ENCODE data around the gene TIGD2.

Gene TIGD2

DNA sequence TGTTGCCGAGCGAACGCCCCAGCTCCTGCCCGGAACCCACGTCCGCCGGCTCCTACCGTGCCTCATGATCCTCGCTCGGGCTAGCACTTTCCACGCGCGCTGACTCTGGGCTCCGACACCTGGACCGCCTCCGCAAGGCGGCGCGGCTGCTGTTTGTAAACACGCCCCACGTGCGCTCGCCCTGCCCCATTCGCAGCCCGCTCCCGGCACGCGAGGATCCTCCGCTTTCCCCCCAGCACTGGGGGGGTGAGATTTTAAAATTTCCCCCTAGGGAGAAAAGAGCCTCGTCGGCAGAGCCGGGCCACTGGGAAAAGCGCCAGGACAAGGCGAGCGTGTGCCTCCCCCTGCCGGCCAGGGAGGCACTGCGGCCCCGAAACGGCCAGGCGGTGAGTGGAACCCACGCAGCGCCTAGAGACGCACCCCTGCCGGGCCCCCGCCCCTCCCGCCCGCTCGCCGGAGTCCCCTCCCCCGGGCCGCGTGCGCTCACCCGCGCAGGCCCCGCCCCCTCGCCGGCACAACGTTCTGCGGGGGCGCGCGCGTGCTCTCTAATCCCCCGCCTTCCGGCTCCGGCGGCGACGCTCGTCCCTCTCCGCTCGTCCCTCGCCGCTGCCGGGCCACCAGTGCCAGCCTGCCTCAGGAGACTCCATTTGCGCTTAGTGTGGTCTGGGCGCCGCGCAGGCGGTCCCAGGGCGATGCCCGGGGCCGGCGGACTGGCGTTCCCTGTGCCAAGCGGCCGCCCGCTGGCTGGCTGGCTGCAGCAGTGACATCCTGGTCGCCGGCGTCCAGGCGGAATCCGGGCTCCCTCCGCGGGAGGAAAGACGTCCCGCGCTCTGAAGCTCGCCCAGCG lies at the start of gene TIGD2:
Gene TIGD2 (plus strand): TSS at position 548 of the 847 bp plus-strand sequence. CDS start 1,442 bp downstream, outside the sequence.
- DNase-seq (ENCODE audit: low spot score): peak; percentile 89

DNA sequence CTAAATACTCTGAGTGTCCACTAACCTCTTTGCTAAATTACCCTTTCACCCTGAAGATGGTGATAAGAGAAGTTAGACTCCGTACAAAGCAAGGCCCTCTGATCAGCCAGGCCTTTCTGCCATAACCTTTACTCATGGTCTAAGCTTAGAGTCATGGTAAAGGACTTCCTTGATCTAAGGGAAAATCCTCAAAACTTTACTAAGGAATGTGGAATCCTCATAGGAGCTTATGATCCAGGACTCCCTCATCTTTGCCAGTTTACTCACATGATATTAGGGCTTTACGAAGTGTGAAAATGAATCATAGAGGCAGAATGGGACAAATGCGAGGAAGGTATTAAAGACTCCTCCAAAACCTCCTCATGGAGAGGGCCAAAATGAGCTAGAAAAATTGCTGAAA lies 46.5 kb upstream of the TIGD2 start:
- no peak for DNase-seq (ENCODE audit: low spot score)

DNA sequence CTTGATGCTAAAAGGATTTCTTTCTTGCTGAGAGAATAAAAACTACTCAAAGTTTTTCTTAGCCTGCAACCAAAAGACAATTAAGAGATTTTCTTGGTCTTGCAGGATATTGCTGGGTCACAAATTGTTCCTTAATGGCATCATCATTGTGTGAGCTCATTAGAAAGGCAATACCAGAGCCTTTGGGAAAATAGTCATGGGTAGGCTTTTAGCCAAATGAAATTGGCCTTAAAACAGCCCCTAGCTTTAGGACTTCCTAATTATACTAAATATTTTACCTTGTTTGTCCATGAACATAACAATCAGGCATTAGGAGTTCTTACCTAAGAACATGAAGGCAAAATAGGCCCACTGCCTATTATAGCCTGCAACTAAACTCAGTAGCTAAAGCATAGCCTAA lies 43.9 kb upstream of the TIGD2 start:
- peak; percentile 75 for DNase-seq (ENCODE audit: low spot score)

DNA sequence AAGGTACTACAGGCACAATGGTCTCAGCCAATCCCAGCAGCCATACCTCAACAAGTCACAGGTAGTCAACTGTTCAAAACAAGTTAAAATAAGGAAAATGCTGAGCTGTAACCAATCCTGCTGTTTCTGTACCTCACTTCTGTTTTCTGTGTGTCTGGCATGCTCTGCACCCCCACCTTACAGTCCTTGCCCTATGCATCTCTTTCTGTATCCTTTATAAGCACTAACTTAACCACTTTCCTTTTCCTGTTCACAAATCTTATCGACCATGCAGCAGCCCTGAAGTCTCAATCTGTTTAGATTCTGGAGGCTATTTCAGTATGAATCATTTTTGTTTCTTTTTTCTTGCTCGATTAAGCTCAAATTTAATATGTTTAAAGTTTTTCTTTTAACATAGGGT lies 41.9 kb upstream of the TIGD2 start:
- DNase-seq (ENCODE audit: low spot score): no peak

DNA sequence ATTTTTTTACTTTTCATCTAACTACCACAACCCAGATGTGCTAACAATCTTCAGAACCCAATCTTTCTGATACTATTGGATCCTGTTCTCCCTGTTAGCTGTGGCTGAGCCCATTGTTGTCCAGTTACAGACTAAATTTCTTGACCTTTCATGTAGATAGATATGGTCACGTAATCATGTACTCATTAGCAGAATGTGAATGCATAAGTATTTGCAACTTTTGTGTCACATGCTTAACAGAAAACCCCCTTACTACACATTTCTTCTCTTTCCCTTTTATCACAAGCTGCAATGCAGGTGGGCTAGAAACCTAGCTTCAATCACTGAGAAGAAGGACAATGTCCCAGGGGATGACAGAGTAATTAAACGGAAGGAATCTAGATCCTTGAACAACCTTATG lies 41.3 kb upstream of the TIGD2 start:
- DNase-seq (ENCODE audit: low spot score): no peak

DNA sequence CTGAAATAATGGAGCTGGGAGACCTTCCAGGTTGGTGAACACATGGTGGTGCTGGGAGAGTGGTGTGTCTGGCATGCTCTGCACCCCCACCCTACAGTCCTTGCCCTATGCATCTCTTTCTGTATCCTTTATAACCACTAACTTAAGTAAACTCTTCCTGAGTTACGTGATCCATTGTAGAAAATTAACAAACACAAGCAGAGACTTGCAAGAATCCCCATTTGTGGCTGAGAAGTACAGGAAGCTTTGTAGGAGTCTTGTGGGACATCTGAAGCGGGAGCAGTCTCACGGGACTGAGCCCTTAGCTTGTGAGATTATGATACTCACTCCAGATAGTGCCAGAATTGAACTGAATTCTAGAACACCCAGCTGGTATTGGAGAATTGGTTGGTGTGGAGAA lies 40.0 kb upstream of the TIGD2 start:
- DNase-seq (ENCODE audit: low spot score): peak; percentile 50

DNA sequence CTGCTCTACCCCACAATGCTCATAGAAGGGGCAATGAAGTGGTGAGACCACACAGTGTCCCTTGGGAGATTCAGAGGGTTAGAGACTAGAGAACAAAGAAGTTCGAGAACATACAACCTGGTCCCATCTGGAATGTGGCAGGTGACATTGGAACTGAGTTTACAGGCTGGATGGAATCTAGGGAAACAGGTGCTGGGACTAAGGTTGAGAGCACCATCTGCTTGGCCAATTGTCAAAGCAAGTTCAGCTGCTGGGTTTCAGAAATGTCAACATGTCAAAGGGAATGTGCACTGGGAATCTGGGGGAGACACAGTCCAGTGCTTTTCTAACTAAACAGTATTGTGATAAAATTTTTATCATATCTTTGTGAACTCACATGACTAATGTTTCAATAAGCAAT lies 38.4 kb upstream of the TIGD2 start:
- no peak for DNase-seq (ENCODE audit: low spot score)

DNA sequence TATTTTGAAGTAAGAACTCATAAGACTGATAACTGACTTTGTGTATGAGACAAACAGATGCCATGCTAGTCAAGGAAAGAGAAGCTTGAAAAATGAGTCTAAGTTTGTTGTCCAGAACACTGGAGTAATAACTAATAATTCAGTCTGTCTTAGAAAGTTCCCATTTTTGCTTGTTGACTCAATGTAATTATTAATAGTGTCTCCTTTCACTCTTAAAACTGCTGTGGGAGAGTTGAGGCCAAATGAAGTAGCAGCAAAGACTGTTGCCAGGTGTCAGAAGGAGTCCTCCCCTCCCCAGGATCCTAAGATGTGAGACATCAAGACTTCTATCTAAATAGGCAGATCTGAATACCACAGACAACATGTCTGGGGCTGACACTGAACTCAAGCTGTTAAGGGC lies 33.6 kb upstream of the TIGD2 start:
- DNase-seq (ENCODE audit: low spot score): no peak

DNA sequence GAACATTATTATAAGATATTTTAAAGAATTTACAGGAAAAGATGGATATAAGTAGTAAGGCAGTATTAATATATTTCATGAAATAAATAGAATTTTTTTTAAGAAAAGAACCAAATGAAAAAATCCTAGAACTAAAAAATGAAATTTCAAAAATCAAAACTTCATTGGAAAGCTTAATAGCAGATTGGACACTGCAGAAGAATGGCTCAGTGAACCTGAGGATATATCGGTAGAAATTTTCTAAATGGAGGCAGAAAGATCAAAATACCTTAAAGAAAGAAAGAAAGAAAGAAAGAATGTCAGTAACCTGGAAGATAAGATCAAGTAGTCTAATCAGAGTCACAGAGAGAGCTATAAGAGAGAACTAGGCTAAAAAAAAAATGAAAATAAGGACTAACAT lies 33.0 kb upstream of the TIGD2 start:
- DNase-seq (ENCODE audit: low spot score): no peak

DNA sequence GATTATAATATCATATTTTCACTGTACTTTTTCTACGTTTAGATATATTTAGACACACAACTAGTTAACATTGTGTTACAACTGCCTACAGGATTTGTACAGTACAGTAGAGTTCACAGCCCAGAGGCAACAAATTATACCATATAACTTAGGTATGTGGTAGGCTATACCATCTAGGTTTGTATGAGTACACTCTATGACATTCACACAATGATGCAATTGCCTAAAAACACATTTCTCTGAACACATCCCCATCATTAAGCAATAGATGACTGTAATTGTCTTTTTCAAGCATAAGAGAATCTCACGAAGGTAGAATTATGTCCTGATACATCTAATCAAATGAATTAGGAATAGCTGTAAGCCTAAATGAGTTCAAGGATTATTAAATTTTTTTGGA lies 12.3 kb upstream of the TIGD2 start:
- DNase-seq (ENCODE audit: low spot score): no peak

DNA sequence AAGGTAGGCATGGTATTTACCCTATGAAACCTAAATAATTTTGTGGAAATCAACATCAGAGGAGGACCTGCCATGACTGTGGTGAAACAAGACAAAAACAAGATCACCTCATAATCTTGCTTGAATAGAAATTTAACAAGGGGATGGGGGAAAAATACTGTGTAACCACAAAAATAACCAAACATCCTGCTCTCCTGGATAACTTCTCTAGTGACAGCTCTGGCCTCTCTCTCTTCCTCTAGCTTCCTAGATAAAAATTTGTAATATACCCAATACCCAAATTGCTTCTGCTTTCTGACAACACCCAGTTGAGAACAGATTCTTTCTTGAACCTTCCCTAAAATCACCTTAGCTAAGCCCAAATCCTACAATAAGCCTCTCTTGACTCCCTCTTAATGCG lies 11.9 kb upstream of the TIGD2 start:
- no peak for DNase-seq (ENCODE audit: low spot score)

DNA sequence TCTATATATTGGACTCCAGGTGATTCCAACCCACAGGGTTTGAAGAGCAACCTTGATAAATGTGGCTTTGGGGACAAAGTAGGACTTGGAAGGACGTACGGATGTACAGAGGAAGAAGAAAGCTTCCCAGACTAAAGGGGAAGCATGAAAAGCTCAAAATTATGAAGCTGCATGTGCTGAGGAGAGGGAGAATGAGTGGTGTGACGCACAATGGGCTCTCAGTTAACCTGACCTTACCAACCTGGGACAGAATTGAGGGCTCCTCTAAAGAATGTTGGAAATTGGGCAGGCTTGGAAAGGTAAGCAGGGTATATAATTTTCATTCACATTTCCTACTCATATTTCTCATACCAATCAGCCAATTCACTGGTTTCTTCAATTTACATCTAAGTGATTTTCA lies 10.5 kb upstream of the TIGD2 start:
- no peak for DNase-seq (ENCODE audit: low spot score)

DNA sequence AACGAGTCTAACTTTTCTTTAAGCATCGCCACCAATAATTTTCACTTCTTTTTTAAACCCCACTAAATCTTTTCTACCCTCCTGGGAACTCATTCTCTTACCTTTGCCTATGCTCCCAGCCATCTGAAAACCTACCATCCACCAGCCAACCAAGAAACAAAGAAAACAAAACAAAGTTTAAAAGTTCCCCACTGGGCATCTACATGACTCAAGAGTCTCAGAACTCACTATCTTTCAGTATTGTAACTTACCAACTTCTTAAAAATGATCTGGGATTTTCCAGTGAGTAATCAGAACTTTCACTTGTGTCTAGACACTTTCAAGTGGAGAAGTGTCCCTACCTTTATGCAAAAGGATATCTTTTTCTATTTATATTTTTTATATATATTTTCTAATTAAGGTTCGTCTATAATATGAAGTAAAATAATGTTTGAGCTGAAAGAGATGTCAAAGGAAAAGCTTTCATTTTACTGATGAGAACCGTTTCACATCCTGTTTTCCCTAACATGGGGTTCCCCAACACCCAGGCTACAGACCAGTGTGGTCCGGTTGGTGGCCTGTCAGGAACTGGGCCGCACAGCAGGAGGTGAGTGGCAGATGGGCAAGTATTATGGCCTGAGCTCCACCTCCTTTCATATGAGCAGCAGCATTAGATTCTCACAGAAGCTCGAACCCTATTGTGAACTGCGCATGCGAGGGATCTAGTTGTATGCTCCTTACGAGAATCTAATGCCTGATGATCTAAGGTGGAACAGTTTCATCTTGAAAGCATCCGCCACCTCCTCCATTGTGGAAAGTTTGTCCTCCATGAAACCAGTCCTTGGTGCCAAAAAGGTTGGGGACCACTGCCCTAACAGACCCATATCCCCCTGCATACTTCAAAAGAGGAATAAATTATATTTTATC lies 9.8 kb upstream of the TIGD2 start:
- DNase-seq (ENCODE audit: low spot score): no peak

DNA sequence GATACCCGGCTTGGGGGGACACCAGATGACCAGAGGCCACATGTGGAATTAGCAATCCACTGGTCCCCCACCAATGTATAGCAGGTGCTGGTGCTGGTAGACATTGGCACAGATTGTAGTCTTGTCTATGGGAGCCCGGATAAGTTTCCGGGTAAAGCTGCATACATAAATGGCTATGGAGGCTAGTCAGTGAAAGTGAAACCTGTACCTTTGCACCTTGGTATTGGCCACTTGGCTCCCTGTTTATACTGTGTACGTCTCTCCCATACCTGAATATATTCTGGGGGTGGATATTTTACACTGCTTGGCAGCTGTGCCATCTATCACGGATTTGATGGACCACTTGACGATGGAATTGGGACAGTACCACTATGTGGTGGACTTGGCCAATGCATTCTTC lies 5.6 kb upstream of the TIGD2 start:
- no peak for DNase-seq (ENCODE audit: low spot score)

DNA sequence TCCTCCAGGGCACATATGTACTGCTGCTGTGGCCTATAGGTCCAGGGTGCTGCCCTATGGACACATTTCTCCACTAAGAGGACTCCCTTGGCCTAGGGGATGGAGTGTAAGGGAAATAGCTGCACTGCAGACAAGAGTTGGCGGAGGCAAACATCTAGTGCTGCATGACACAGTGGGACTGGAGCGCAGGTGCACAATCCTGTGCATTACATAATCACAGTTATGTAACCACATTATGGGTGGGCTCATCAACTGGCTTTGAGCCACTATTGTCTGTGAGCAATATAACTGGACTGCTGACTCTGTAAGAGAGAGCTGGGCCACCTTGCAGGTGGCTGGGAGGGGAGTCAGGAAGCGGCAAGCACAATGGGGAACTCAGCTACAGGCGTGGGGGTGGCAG lies 3.2 kb upstream of the TIGD2 start:
- DNase-seq (ENCODE audit: low spot score): no peak

DNA sequence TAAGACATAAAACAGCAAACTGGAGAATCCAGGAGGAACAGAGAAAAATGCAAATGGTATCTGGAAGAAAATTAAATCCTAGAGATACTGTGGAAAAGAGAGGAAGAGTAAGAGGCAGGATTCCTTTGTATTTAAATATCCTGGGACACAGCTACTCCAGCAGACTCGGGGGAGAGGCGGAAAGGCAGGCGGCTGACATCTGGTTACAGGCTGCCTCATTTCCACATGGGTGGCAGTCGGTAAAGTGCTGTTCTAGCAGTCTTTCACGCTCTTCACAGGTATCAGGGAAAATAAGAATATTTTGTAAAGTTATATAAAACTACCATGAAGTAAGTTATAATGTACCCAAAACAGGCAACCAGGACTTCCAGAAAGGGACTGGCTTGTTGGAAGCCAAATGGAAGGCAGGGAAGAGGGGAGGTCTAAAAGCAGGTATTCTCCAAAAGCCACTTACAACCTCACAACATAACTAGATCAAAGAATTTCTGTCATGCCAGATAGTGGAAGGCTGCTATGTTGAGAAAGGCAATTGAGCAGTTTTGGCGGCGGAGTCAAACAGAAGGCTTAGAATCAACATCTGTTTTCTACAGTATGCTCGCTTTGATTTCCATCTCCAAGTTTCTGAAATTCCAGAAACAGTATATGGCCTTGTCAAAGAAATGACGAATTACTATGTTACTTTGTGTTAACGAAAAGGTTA lies 1.3 kb upstream of the TIGD2 start:
- no peak for DNase-seq (ENCODE audit: low spot score)

DNA sequence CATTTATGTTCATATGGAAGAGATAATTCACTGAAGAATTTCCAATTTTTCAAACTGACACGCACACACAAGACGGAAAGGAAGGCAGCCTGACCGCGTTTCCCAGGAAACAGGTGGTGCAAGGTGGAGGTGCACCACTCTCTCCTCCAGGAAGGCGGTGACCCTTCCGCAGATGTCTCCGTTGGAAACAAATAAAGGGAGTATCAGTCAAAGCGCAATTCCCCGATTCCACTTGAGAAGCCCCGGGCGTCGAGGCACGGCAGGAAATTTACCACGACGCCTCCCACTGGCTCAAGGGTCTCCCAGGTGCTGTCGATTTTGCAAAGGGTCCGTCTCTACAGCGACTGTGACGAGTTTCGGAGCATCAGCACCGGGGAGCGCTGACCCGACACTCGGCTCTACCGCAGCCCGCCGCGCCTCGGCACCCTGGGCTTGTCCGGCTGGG lies 770 bp upstream of the TIGD2 start:
- DNase-seq (ENCODE audit: low spot score): peak; percentile 64

DNA sequence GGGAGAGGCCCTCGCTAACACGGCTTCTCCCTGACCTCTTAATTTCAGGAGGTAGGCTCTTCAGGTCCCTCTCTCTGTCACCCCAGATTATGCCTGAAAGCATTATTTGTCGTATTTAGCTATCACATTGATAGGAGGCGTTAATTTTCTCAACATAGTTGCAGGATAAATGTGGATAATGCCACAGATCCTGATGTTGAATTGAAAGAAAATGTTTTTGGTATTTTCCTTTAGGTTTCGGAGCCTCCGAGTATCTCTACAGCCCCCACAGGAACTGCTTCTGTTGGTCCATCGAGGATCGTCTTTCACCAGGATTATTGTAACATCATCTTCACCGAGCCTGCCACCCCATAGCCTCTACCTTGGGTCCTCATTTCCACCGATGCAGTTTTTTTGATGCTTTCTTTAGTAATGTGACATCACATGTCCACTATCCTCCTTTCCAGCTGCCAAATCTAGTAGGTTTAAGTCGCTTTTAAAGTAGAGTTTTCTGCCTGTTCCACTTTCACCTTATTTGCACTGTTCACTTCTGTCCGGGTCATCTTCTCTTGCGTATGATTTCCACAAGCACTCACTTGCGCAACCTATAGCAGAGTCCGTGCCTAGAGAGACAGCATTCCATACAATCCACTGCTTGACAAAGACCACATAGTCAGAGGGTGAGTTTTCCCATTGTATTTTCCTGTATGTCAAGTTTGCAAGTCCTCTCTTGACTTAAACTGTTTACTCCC lies 665 bp downstream of the TIGD2 start:
- peak; percentile 42 for DNase-seq (ENCODE audit: low spot score)

DNA sequence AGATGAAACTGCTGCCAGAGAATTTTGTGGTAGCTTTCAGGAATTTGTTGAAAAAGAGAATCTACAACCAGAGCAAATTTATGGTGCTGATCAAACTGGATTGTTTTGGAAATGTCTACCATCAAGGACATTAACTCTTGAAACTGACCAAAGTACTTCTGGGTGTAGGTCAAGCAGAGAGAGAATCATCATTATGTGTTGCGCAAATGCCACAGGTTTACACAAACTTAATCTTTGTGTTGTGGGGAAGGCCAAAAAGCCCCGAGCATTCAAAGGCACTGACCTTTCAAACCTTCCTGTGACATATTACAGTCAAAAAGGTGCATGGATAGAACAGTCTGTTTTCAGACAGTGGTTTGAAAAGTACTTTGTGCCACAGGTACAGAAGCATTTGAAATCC lies 2.1 kb downstream of the TIGD2 start:
- DNase-seq (ENCODE audit: low spot score): no peak

DNA sequence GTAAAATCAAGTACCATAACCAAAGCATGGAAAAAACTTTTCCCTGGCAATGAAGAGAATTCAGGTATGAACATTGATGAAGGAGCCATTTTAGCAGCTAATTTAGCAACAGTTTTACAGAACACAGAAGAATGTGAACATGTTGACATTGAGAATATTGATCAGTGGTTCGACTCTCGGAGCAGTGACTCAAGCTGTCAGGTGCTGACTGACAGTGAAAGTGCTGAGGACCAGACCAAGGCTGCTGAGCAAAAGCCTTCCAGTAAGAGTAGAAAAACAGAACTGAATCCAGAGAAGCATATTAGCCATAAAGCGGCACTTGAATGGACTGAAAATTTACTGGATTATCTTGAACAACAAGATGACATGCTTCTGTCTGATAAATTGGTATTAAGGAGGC lies 2.8 kb downstream of the TIGD2 start:
- no peak for DNase-seq (ENCODE audit: low spot score)

DNA sequence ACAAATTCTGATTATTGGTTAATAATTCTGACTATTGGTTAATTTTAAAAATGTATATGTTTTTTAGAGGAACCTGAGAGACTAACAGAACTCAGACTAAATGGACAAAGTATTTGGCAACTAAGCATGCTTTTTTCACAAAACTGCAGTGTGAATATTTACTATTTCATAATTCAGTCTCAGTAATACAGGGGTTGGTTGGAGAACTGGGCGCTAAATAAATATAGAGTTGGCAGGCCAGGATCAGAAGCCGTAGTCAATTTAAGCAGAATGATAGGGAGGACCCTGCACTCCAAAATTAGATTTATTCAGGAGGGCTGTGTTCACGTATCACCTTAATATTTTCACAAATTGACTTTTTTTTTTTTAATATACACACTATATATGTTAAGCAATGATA lies 5.8 kb downstream of the TIGD2 start:
- DNase-seq (ENCODE audit: low spot score): no peak

DNA sequence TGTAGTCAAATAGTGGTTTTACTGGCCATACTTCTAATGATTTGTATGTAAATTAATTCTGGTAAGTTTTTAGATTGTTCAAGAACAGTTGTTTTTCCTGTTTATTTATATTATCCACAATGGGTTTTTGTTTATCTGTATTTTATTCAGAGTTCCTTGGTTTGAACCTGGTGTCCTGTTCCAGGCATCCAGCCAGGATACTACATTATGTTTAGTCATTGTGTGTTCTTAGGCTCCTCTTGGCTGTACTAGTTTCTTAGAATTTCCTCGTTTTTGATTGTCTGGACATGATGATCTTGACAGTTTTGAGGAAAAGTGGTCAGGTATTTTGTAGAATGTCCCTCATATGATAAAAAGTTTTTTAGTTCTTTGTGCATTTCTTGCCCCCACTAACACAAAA lies 7.8 kb downstream of the TIGD2 start:
- no peak for DNase-seq (ENCODE audit: low spot score)

Data from cerebellar cortex (tissue), 1 donor.